GM19455 (cell line): Measurements from ENCODE around the gene CNIH3.
"Not testable (repeated sequence)": the region's sequence is repeated elsewhere in the genome, so short reads cannot be mapped to it uniquely, and the experiment has no call there.

Experiments
- ATAC-seq: cut with Tn5 transposase; IDR thresholded peaks from one replicate; pipeline ENCODE4 v1.9.1; 2021; ENCODE audit not compliant: unreplicated experiment

CNIH3 gene

GRCh38 chr1:224683936-224684335 lies 67.8 kb downstream of the CNIH3 start:
- ATAC-seq = no peak

GRCh38 chr1:224684979-224685425 lies 68.9 kb downstream of the CNIH3 start:
- ATAC-seq = no peak

- not testable (repeated sequence) for ATAC-seq
These were observed 70.0 kb downstream of the CNIH3 start for GRCh38 chr1:224686140-224686539.

GRCh38 chr1:224687465-224687864 lies 71.3 kb downstream of the CNIH3 start:
- ATAC-seq = no peak

GRCh38 chr1:224689374-224689773 lies 73.3 kb downstream of the CNIH3 start:
- no peak for ATAC-seq

GRCh38 chr1:224690576-224690975 lies 74.5 kb downstream of the CNIH3 start:
- ATAC-seq = no peak

- no peak for ATAC-seq
These were observed 75.2 kb downstream of the CNIH3 start for GRCh38 chr1:224691148-224691925.

- ATAC-seq = no peak
These were observed 78.9 kb downstream of the CNIH3 start for GRCh38 chr1:224694969-224695368.

- no peak for ATAC-seq
These were observed 79.9 kb downstream of the CNIH3 start for GRCh38 chr1:224696021-224696420.

- no peak for ATAC-seq
These were observed 81.0 kb downstream of the CNIH3 start for GRCh38 chr1:224696891-224697765.

GRCh38 chr1:224698015-224698451 lies 81.9 kb downstream of the CNIH3 start:
- ATAC-seq = no peak

GRCh38 chr1:224700918-224701531 lies 84.9 kb downstream of the CNIH3 start:
- ATAC-seq = peak; percentile 68

GRCh38 chr1:224703702-224704101 lies 87.6 kb downstream of the CNIH3 start:
- no peak for ATAC-seq

GRCh38 chr1:224704107-224704735 lies 88.1 kb downstream of the CNIH3 start:
- no peak for ATAC-seq

GRCh38 chr1:224705578-224705977 lies 89.5 kb downstream of the CNIH3 start:
- no peak for ATAC-seq

- no peak for ATAC-seq
These were observed 92.0 kb downstream of the CNIH3 start for GRCh38 chr1:224707843-224708725.

GRCh38 chr1:224710196-224710595 lies 94.1 kb downstream of the CNIH3 start:
- ATAC-seq = no peak

GRCh38 chr1:224711231-224711756 lies 95.2 kb downstream of the CNIH3 start:
- not testable (repeated sequence) for ATAC-seq

GRCh38 chr1:224711876-224712275 lies 95.8 kb downstream of the CNIH3 start:
- no peak for ATAC-seq

- no peak for ATAC-seq
These were observed 97.1 kb downstream of the CNIH3 start for GRCh38 chr1:224713228-224713627.
